Mesendoderm (in vitro differentiated cells): ENCODE results near the gene ERGIC1.
"Not testable (repeated sequence)": the region's sequence is repeated elsewhere in the genome, so short reads cannot be mapped to it uniquely, and the experiment has no call there.

Source experiments
- DNase-seq: peaks from one replicate; pipeline ENCODE4 v3.0.0; 2013
- H2AK5ac ChIP-seq: 2 replicates; pipeline ENCODE4 v1.6.1; 2013; ENCODE audit warnings: low read length, inconsistent platforms
- H2BK120ac ChIP-seq: 2 replicates; pipeline ENCODE4 v1.6.1; 2013; ENCODE audit warnings: low read depth, mild to moderate bottlenecking, low read length, moderate library complexity, mixed read lengths
- H2BK15ac ChIP-seq: replicated peaks from 2 replicates; pipeline ENCODE4 v1.6.1; 2013; ENCODE audit warnings: low read depth, mild to moderate bottlenecking, moderate library complexity
- H2BK5ac ChIP-seq: 2 replicates; pipeline ENCODE4 v1.6.1; 2013; ENCODE audit warnings: low read length, inconsistent platforms
- H3K18ac ChIP-seq: 2 replicates; pipeline ENCODE4 v1.6.1; 2013; ENCODE audit warnings: mild to moderate bottlenecking, low read length, mixed read lengths
- H3K23ac ChIP-seq: one replicate; pipeline ENCODE4 v1.6.1; 2013; ENCODE audit warnings: low read length
- H3K27ac ChIP-seq: 2 replicates; pipeline ENCODE4 v1.5.1; 2013; ENCODE audit warnings: low read depth, mild to moderate bottlenecking, inconsistent platforms, low read length, moderate library complexity
- H3K27me3 ChIP-seq: 2 replicates; pipeline ENCODE4 v1.6.1; 2013; ENCODE audit warnings: low read length, control low read depth, mild to moderate bottlenecking, inconsistent platforms; ENCODE audit not compliant: insufficient read depth, poor library complexity
- H3K36me3 ChIP-seq: 2 replicates; pipeline ENCODE4 v1.6.1; 2013; ENCODE audit warnings: low read length, inconsistent platforms; ENCODE audit not compliant: control insufficient read depth, insufficient read depth
- H3K4ac ChIP-seq: one replicate; pipeline ENCODE4 v1.6.1; 2013; ENCODE audit warnings: low read depth, mild to moderate bottlenecking, low read length, moderate library complexity
- H3K4me1 ChIP-seq: 2 replicates; pipeline ENCODE4 v1.6.1; 2013; ENCODE audit warnings: low read depth, low read length, inconsistent platforms; ENCODE audit not compliant: control insufficient read depth
- H3K4me2 ChIP-seq: 2 replicates; pipeline ENCODE4 v1.6.1; 2013; ENCODE audit warnings: low read length
- H3K4me3 ChIP-seq: 2 replicates; pipeline ENCODE4 v1.5.1; 2013; ENCODE audit warnings: mild to moderate bottlenecking, low read length
- H3K56ac ChIP-seq: one replicate; pipeline ENCODE4 v1.6.1; 2013; ENCODE audit warnings: low read length
- H3K79me1 ChIP-seq: 2 replicates; pipeline ENCODE4 v1.6.1; 2013; ENCODE audit warnings: low read length, inconsistent platforms
- H3K79me2 ChIP-seq: 2 replicates; pipeline ENCODE4 v1.6.1; 2013; ENCODE audit warnings: mild to moderate bottlenecking, low read length; ENCODE audit not compliant: control insufficient read depth, insufficient read depth
- H3K9ac ChIP-seq: 2 replicates; pipeline ENCODE4 v1.6.1; 2013; ENCODE audit warnings: low read length, inconsistent platforms
- H4K5ac ChIP-seq: one replicate; pipeline ENCODE4 v1.6.1; 2013; ENCODE audit warnings: low read length
- H4K8ac ChIP-seq: one replicate; pipeline ENCODE4 v1.6.1; 2013; ENCODE audit warnings: low read depth, mild to moderate bottlenecking, control low read depth, low read length, moderate library complexity
- WGBS: extraction: QIAGEN DNeasy Blood & Tissue Kit; methylation state at CpG from one replicate; pipeline ENCODE4 v1.1.7; 2013; ENCODE audit warnings: low lambda C conversion rate, missing lambda C conversion rate; ENCODE audit not compliant: insufficient coverage; ENCODE audit errors: extremely low coverage; 5-methylcytosine and 5-hydroxymethylcytosine counted together

The ERGIC1 gene

GRCh38 chr5:172845154-172845553 is 11.1 kb downstream of the ERGIC1 start:
- no peak overlapping the region for H3K4ac ChIP-seq
- WGBS: no CpG with 5 or more reads among the region's 7 CpGs
- H3K56ac ChIP-seq: no peak overlapping the region
- no peak overlapping the region for H3K27ac ChIP-seq
- no peak overlapping the region for H3K9ac ChIP-seq
- H3K36me3 ChIP-seq: no peaks in the 10 kb centered on the region
- no peak for DNase-seq
- H3K27me3 ChIP-seq: no peaks in the 10 kb centered on the region
- H3K79me2 ChIP-seq: peaks cover 36% of the 10 kb centered on the region
- no peak overlapping the region for H2BK120ac ChIP-seq
- no peak overlapping the region for H3K18ac ChIP-seq
- H4K5ac ChIP-seq: no peak overlapping the region
- no peak overlapping the region for H3K23ac ChIP-seq
- H4K8ac ChIP-seq: no peak overlapping the region
- no peak overlapping the region for H3K4me2 ChIP-seq
- no peaks in the 10 kb centered on the region for H3K4me1 ChIP-seq
- H2BK5ac ChIP-seq: no peak overlapping the region
- no peak overlapping the region for H3K4me3 ChIP-seq
- H2BK15ac ChIP-seq: no peak overlapping the region
- H3K79me1 ChIP-seq: peaks cover 50% of the 10 kb centered on the region
- no peak overlapping the region for H2AK5ac ChIP-seq

GRCh38 chr5:172845576-172845975 is 11.5 kb downstream of the ERGIC1 start:
- no peak overlapping the region for H3K56ac ChIP-seq
- no peaks in the 10 kb centered on the region for H3K27me3 ChIP-seq
- no peak overlapping the region for H3K23ac ChIP-seq
- DNase-seq: no peak
- no peak overlapping the region for H3K27ac ChIP-seq
- H3K79me2 ChIP-seq: peaks cover 36% of the 10 kb centered on the region
- H3K9ac ChIP-seq: no peak overlapping the region
- H3K4me3 ChIP-seq: no peak overlapping the region
- no peak overlapping the region for H2BK15ac ChIP-seq
- no peak overlapping the region for H4K5ac ChIP-seq
- H4K8ac ChIP-seq: no peak overlapping the region
- no peak overlapping the region for H3K18ac ChIP-seq
- H3K36me3 ChIP-seq: no peaks in the 10 kb centered on the region
- no peak overlapping the region for H2BK120ac ChIP-seq
- no peak overlapping the region for H3K4ac ChIP-seq
- no peaks in the 10 kb centered on the region for H3K4me1 ChIP-seq
- no peak overlapping the region for H3K4me2 ChIP-seq
- no CpG with 5 or more reads among the region's 5 CpGs for WGBS
- peaks cover 48% of the 10 kb centered on the region for H3K79me1 ChIP-seq
- H2AK5ac ChIP-seq: no peak overlapping the region
- H2BK5ac ChIP-seq: no peak overlapping the region

DNA sequence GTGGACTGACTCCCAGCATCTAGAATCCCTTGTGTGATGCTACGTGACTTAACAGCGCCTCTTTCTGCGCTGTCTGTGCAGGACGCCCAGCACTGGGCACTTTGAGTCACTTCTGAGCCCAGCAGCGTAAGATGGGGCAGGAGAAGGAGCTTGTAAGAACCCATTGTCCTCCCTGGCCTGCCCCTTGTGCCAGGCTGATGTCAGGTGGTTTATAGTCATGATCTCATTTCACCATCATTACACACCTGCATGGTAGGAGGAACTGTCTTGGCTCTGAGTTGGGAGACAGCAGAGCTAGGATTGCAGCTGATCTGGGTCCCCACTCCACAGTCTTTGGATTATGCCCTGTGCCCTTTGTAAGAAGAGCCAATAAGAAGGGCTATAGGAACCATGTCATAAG is 12.2 kb downstream of the ERGIC1 start:
- peaks cover 47% of the 10 kb centered on the region for H3K79me1 ChIP-seq
- no peak overlapping the region for H3K4me2 ChIP-seq
- H3K27ac ChIP-seq: no peak overlapping the region
- no CpG with 5 or more reads among the region's 5 CpGs for WGBS
- no peak overlapping the region for H3K4me3 ChIP-seq
- H4K5ac ChIP-seq: no peak overlapping the region
- H3K4ac ChIP-seq: no peak overlapping the region
- H2BK5ac ChIP-seq: no peak overlapping the region
- H3K9ac ChIP-seq: no peak overlapping the region
- peaks cover 37% of the 10 kb centered on the region for H3K79me2 ChIP-seq
- H3K4me1 ChIP-seq: no peaks in the 10 kb centered on the region
- H2BK15ac ChIP-seq: no peak overlapping the region
- no peak overlapping the region for H4K8ac ChIP-seq
- no peak overlapping the region for H3K56ac ChIP-seq
- no peaks in the 10 kb centered on the region for H3K27me3 ChIP-seq
- no peak overlapping the region for H2BK120ac ChIP-seq
- H3K23ac ChIP-seq: no peak overlapping the region
- H3K18ac ChIP-seq: no peak overlapping the region
- H2AK5ac ChIP-seq: no peak overlapping the region
- no peak for DNase-seq
- no peaks in the 10 kb centered on the region for H3K36me3 ChIP-seq

- Histone ChIP-seq H3K9ac (no peak overlapping the region), H3K4me2 (no peak overlapping the region), H2BK15ac (no peak overlapping the region), H3K4ac (no peak overlapping the region), H3K18ac (no peak overlapping the region), H4K5ac (no peak overlapping the region), H3K23ac (no peak overlapping the region), H3K36me3 (no peaks in the 10 kb centered on the region), H3K56ac (no peak overlapping the region), H3K27ac (no peak overlapping the region), H3K27me3 (no peaks in the 10 kb centered on the region), H3K79me1 (peaks cover 49% of the 10 kb centered on the region), H2BK120ac (no peak overlapping the region), H2BK5ac (no peak overlapping the region), H2AK5ac (no peak overlapping the region), H3K4me1 (no peaks in the 10 kb centered on the region), H3K79me2 (peaks cover 35% of the 10 kb centered on the region), H4K8ac (no peak overlapping the region), H3K4me3 (no peak overlapping the region)
- WGBS: no CpG with 5 or more reads among the region's 4 CpGs
- DNase-seq: no peak
Observed at GRCh38 chr5:172846677-172847076, 12.6 kb downstream of the ERGIC1 start.

GRCh38 chr5:172847584-172847983 is 13.5 kb downstream of the ERGIC1 start:
- not testable (repeated sequence) for H3K56ac ChIP-seq, H3K23ac ChIP-seq, H3K36me3 ChIP-seq, H3K9ac ChIP-seq, H3K27ac ChIP-seq, H2BK15ac ChIP-seq, H2BK5ac ChIP-seq, H3K4me1 ChIP-seq, H3K18ac ChIP-seq, H2BK120ac ChIP-seq, H4K8ac ChIP-seq, H3K4ac ChIP-seq, H3K27me3 ChIP-seq, H4K5ac ChIP-seq, H3K4me2 ChIP-seq, DNase-seq, H3K4me3 ChIP-seq, H2AK5ac ChIP-seq
- Histone ChIP-seq H3K79me1 (peaks cover 50% of the 10 kb centered on the region), H3K79me2 (peaks cover 38% of the 10 kb centered on the region)
- WGBS: no CpG with 5 or more reads among the region's 13 CpGs

GRCh38 chr5:172848419-172848818 is 14.4 kb downstream of the ERGIC1 start:
- H3K4ac ChIP-seq: no peak overlapping the region
- H4K8ac ChIP-seq: no peak overlapping the region
- WGBS: no CpG with 5 or more reads among the region's 3 CpGs
- H3K4me1 ChIP-seq: no peaks in the 10 kb centered on the region
- H3K79me1 ChIP-seq: peaks cover 56% of the 10 kb centered on the region
- H3K4me3 ChIP-seq: no peak overlapping the region
- no peak overlapping the region for H3K18ac ChIP-seq
- no peak overlapping the region for H3K56ac ChIP-seq
- H3K27me3 ChIP-seq: no peaks in the 10 kb centered on the region
- H2BK5ac ChIP-seq: no peak overlapping the region
- no peak overlapping the region for H2BK120ac ChIP-seq
- H2AK5ac ChIP-seq: no peak overlapping the region
- peaks cover 42% of the 10 kb centered on the region for H3K79me2 ChIP-seq
- H3K36me3 ChIP-seq: no peaks in the 10 kb centered on the region
- H3K27ac ChIP-seq: no peak overlapping the region
- H4K5ac ChIP-seq: no peak overlapping the region
- no peak overlapping the region for H3K4me2 ChIP-seq
- no peak for DNase-seq
- no peak overlapping the region for H3K9ac ChIP-seq
- H2BK15ac ChIP-seq: no peak overlapping the region
- H3K23ac ChIP-seq: no peak overlapping the region
